ENCODE data around the gene TAF1B. TPM values are rescaled to one million over a fixed set of nuclear protein-coding genes. Genes with fewer than 3 reads are reported as not detected.

TAF1B gene
- total RNA-seq, 2 experiments from 2014 or later: 49.4 to 54.7 TPM

- CTCF ChIA-PET: interaction anchor here (0.5 to 10.2 kb wide), 16 partner anchors 9 to 247 kb away, joined by 3 to 154 read pairs (median 12); partner anchors contain the start of gene TAF1B
- Mint-ChIP-seq H3K9me3 (no peaks in the 10 kb centered on the region), H3K27ac (peak overlapping the region; percentile 98), H3K36me3 (ENCODE audit: low read depth) (no peaks in the 10 kb centered on the region), H3K4me3 (peak overlapping the region; percentile 31), H3K4me1 (peaks cover 49% of the 10 kb centered on the region), H3K27me3 (peaks cover 4% of the 10 kb centered on the region)
- POLR2A ChIA-PET: interaction anchor here (0.8 to 6.1 kb wide), 18 partner anchors 14 to 378 kb away, joined by 3 to 56 read pairs (median 6); partner anchors contain the start of genes ADAM17, CPSF3, ITGB1BP1 and KLF11
- DNase-seq: peak; percentile 74
Measured at GRCh38 chr2:9800975-9801726, 42.1 kb upstream of the TAF1B start.

- no peak overlapping the region for H3K4me3 Mint-ChIP-seq
- H3K9me3 Mint-ChIP-seq: no peaks in the 10 kb centered on the region
- ChIA-PET CTCF (interaction anchor here (1.2 to 10.2 kb wide), 4 partner anchors 9 to 32 kb away, joined by 4 to 154 read pairs (median 99); no protein-coding TSS in a partner anchor), POLR2A (interaction anchor here (1.1 to 6.1 kb wide), 6 partner anchors 13 to 247 kb away, joined by 3 to 56 read pairs (median 8); partner anchors contain the start of genes ADAM17 and TAF1B)
- H3K27me3 Mint-ChIP-seq: peaks cover 8% of the 10 kb centered on the region
- no peak overlapping the region for H3K27ac Mint-ChIP-seq
- peaks cover 47% of the 10 kb centered on the region for H3K4me1 Mint-ChIP-seq
- DNase-seq: no peak
- no peaks in the 10 kb centered on the region for H3K36me3 Mint-ChIP-seq (ENCODE audit: low read depth)
Measured at GRCh38 chr2:9802576-9802993, 40.7 kb upstream of the TAF1B start.

- ChIA-PET CTCF (interaction anchor here (1.2 to 10.2 kb wide), 4 partner anchors 8 to 32 kb away, joined by 4 to 154 read pairs (median 99); no protein-coding TSS in a partner anchor), POLR2A (interaction anchor here (1.1 to 6.1 kb wide), 5 partner anchors 13 to 248 kb away, joined by 3 to 56 read pairs (median 4); partner anchors contain the start of genes ADAM17 and TAF1B)
- Mint-ChIP-seq H3K27me3 (peaks cover 8% of the 10 kb centered on the region), H3K4me1 (peaks cover 41% of the 10 kb centered on the region), H3K36me3 (ENCODE audit: low read depth) (no peaks in the 10 kb centered on the region), H3K9me3 (no peaks in the 10 kb centered on the region), H3K27ac (no peak overlapping the region), H3K4me3 (no peak overlapping the region)
- DNase-seq: no peak
Measured at GRCh38 chr2:9803023-9803805, 40.1 kb upstream of the TAF1B start.

GRCh38 chr2:9805435-9806297, 37.6 kb upstream of the TAF1B start:
- Mint-ChIP-seq H3K4me3 (no peak overlapping the region), H3K27me3 (peaks cover 8% of the 10 kb centered on the region), H3K9me3 (no peaks in the 10 kb centered on the region), H3K4me1 (peaks cover 16% of the 10 kb centered on the region), H3K27ac (no peak overlapping the region), H3K36me3 (ENCODE audit: low read depth) (no peaks in the 10 kb centered on the region)
- DNase-seq: no peak
- POLR2A ChIA-PET: interaction anchor here (3.1 kb wide), 1 partner anchor 38 kb away, joined by 13 read pairs; the partner anchor contains the start of gene TAF1B
- CTCF ChIA-PET: interaction anchor here (8.2 kb wide), 1 partner anchor 9 kb away, joined by 93 read pairs; no protein-coding TSS in a partner anchor

- CTCF ChIA-PET: interaction anchor here (8.2 kb wide), 1 partner anchor 9 kb away, joined by 93 read pairs; no protein-coding TSS in a partner anchor
- POLR2A ChIA-PET: no interaction called here
Measured at GRCh38 chr2:9806298-9806610, 37.0 kb upstream of the TAF1B start.

GRCh38 chr2:9806656-9807055, 36.6 kb upstream of the TAF1B start:
- ChIA-PET CTCF (no interaction called here), POLR2A (no interaction called here)
- Mint-ChIP-seq H3K36me3 (ENCODE audit: low read depth) (no peaks in the 10 kb centered on the region), H3K4me1 (peaks cover 11% of the 10 kb centered on the region), H3K9me3 (no peaks in the 10 kb centered on the region), H3K4me3 (no peak overlapping the region), H3K27ac (no peak overlapping the region), H3K27me3 (peaks cover 8% of the 10 kb centered on the region)
- DNase-seq: no peak

More at GRCh38 chr2:9806298-9806610, 37.0 kb upstream of the TAF1B start:
- H3K27me3 Mint-ChIP-seq: peaks cover 8% of the 10 kb centered on the region
- no peak overlapping the region for H3K27ac Mint-ChIP-seq
- no peak for DNase-seq
- H3K4me1 Mint-ChIP-seq: peaks cover 13% of the 10 kb centered on the region
- no peaks in the 10 kb centered on the region for H3K36me3 Mint-ChIP-seq (ENCODE audit: low read depth)
- H3K9me3 Mint-ChIP-seq: no peaks in the 10 kb centered on the region
- H3K4me3 Mint-ChIP-seq: no peak overlapping the region

- DNase-seq: no peak
- CTCF ChIA-PET: no interaction called here
- POLR2A ChIA-PET: no interaction called here
- Mint-ChIP-seq H3K9me3 (no peaks in the 10 kb centered on the region), H3K36me3 (ENCODE audit: low read depth) (no peaks in the 10 kb centered on the region), H3K4me3 (no peak overlapping the region), H3K27me3 (peaks cover 8% of the 10 kb centered on the region), H3K4me1 (peaks cover 7% of the 10 kb centered on the region), H3K27ac (no peak overlapping the region)
Measured at GRCh38 chr2:9807056-9807455, 36.2 kb upstream of the TAF1B start.

GRCh38 chr2:9807555-9808305, 35.5 kb upstream of the TAF1B start:
- DNase-seq: no peak
- CTCF ChIA-PET: no interaction called here

GRCh38 chr2:9808334-9809063, 34.8 kb upstream of the TAF1B start:
- ChIA-PET POLR2A (no interaction called here), CTCF (interaction anchor here (1.1 to 1.4 kb wide), 2 partner anchors 9 to 26 kb away, joined by 3 to 6 read pairs; no protein-coding TSS in a partner anchor)
- no peak for DNase-seq
- no peak overlapping the region for H3K4me3 Mint-ChIP-seq
- H3K36me3 Mint-ChIP-seq (ENCODE audit: low read depth): no peaks in the 10 kb centered on the region
- peaks cover 8% of the 10 kb centered on the region for H3K27me3 Mint-ChIP-seq
- peaks cover 11% of the 10 kb centered on the region for H3K4me1 Mint-ChIP-seq
- H3K27ac Mint-ChIP-seq: no peak overlapping the region
- no peaks in the 10 kb centered on the region for H3K9me3 Mint-ChIP-seq

More at GRCh38 chr2:9807555-9808305, 35.5 kb upstream of the TAF1B start:
- Mint-ChIP-seq H3K9me3 (no peaks in the 10 kb centered on the region), H3K4me3 (no peak overlapping the region), H3K27me3 (peaks cover 8% of the 10 kb centered on the region), H3K27ac (no peak overlapping the region), H3K36me3 (ENCODE audit: low read depth) (no peaks in the 10 kb centered on the region), H3K4me1 (peaks cover 9% of the 10 kb centered on the region)
- POLR2A ChIA-PET: no interaction called here

- H3K27ac Mint-ChIP-seq: no peak overlapping the region
- no peak for DNase-seq
- no peaks in the 10 kb centered on the region for H3K9me3 Mint-ChIP-seq
- ChIA-PET CTCF (interaction anchor here (1.1 to 1.4 kb wide), 2 partner anchors 10 to 25 kb away, joined by 3 to 6 read pairs; no protein-coding TSS in a partner anchor), POLR2A (no interaction called here)
- no peaks in the 10 kb centered on the region for H3K36me3 Mint-ChIP-seq (ENCODE audit: low read depth)
- H3K4me1 Mint-ChIP-seq: peaks cover 15% of the 10 kb centered on the region
- H3K4me3 Mint-ChIP-seq: no peak overlapping the region
- peaks cover 10% of the 10 kb centered on the region for H3K27me3 Mint-ChIP-seq
Measured at GRCh38 chr2:9809064-9809356, 34.3 kb upstream of the TAF1B start.

GRCh38 chr2:9809448-9810088, 33.7 kb upstream of the TAF1B start:
- H3K36me3 Mint-ChIP-seq (ENCODE audit: low read depth): no peaks in the 10 kb centered on the region
- H3K9me3 Mint-ChIP-seq: no peaks in the 10 kb centered on the region
- H3K4me3 Mint-ChIP-seq: no peak overlapping the region
- H3K27me3 Mint-ChIP-seq: peaks cover 10% of the 10 kb centered on the region
- ChIA-PET CTCF (interaction anchor here (1.1 to 1.4 kb wide), 3 partner anchors 9 to 25 kb away, joined by 3 to 6 read pairs (median 3); no protein-coding TSS in a partner anchor), POLR2A (no interaction called here)
- no peak overlapping the region for H3K27ac Mint-ChIP-seq
- H3K4me1 Mint-ChIP-seq: peaks cover 17% of the 10 kb centered on the region
- DNase-seq: no peak
